ENCODE data around the gene NT5DC2.
"Not testable (repeated sequence)": the region's sequence is repeated elsewhere in the genome, so short reads cannot be mapped to it uniquely, and the experiment has no call there.

Gene NT5DC2

GRCh38 chr3:52527732-52528585 is 5.7 kb downstream of the NT5DC2 start:
- H3K4me1 ChIP-seq (ENCODE audit: insufficient read depth, low read length), result peaks cover 6% of the 10 kb centered on the region; the same call in 1 of the 2 replicates
- H3K4me3 ChIP-seq (ENCODE audit: low read length), result no peak overlapping the region
- peaks cover 70% of the 10 kb centered on the region for H3K36me3 ChIP-seq (ENCODE audit: insufficient read depth, low read depth, low read length)
- no peak overlapping the region for H3K9ac ChIP-seq (ENCODE audit: low read depth, low read length)
- no peaks in the 10 kb centered on the region for H3K27me3 ChIP-seq (ENCODE audit: insufficient read depth, low read length)
- H3K27ac ChIP-seq (ENCODE audit: low read length), result no peak overlapping the region
- no peaks in the 10 kb centered on the region for H3K9me3 ChIP-seq (ENCODE audit: insufficient read depth, low read depth, low read length)

DNA sequence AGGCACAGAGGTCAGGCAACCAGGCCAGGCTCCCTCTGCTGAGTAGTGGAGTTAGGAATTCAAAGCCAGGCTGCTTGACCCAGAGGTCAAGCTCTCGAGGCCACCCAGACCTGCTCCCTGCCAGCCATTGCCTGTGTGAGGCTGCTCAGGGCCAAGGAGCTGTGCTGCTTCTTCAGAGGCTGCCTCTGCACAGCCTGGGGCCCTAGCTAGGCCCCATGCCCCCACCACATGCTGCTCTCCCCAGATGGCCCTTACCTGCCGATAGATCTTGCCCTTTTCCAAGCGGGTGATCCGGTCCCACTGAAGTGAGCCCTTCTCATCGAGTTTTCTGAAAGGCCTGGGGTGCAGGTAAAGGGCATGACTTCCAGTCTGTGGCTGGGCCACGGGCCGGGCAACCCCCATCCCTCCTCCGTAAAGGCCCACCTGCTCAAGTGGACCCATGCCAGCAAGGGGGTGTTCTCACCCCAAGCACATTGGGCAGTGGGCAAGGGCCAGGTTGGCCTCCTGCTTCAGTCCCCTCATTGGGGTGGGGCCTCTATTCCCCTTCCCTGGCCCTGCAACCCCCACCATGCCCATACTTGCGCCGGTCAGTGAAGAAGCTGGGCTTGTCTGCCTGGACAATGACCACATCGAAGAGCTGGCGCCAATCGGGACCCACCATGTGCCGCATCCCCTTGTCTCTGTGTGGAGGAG is 6.5 kb downstream of the NT5DC2 start:
- Histone ChIP-seq H3K9ac (ENCODE audit: low read depth, low read length) (no peak overlapping the region), H3K27ac (ENCODE audit: low read length) (no peak overlapping the region), H3K9me3 (ENCODE audit: insufficient read depth, low read depth, low read length) (no peaks in the 10 kb centered on the region), H3K27me3 (ENCODE audit: insufficient read depth, low read length) (no peaks in the 10 kb centered on the region), H3K36me3 (ENCODE audit: insufficient read depth, low read depth, low read length) (peaks cover 70% of the 10 kb centered on the region), H3K4me3 (ENCODE audit: low read length) (no peak overlapping the region), H3K4me1 (ENCODE audit: insufficient read depth, low read length) (peaks cover 1% of the 10 kb centered on the region; the same call in 1 of the 2 replicates)

DNA sequence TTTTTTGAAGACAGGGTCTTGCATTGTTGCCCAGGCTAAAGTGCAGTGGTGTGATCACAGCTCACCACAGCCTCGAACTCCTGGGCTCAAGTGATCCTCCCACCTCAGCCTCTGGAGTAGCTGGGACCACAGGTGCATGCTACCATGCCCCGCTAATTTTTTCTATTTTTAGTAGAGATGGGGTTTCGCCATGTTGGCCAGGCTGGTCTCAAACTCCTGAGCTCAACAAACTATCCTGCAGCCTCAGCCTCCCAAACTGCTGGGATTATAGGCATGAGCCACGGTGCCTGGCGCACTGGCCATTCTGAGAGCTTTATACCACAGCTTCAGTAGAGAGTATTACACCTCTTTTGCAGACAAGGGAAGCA is 7.0 kb downstream of the NT5DC2 start:
- not testable (repeated sequence) for H3K4me3 ChIP-seq (ENCODE audit: low read length); H3K4me1 ChIP-seq (ENCODE audit: insufficient read depth, low read length); H3K27me3 ChIP-seq (ENCODE audit: insufficient read depth, low read length); H3K27ac ChIP-seq (ENCODE audit: low read length); H3K9me3 ChIP-seq (ENCODE audit: insufficient read depth, low read depth, low read length); H3K9ac ChIP-seq (ENCODE audit: low read depth, low read length)
- H3K36me3 ChIP-seq (ENCODE audit: insufficient read depth, low read depth, low read length), result peaks cover 70% of the 10 kb centered on the region

GRCh38 chr3:52525680-52526561 is 7.7 kb downstream of the NT5DC2 start:
- no peaks in the 10 kb centered on the region for H3K9me3 ChIP-seq (ENCODE audit: insufficient read depth, low read depth, low read length)
- H3K4me3 ChIP-seq (ENCODE audit: low read length), result no peak overlapping the region
- no peaks in the 10 kb centered on the region for H3K4me1 ChIP-seq (ENCODE audit: insufficient read depth, low read length)
- H3K36me3 ChIP-seq (ENCODE audit: insufficient read depth, low read depth, low read length), result peaks cover 65% of the 10 kb centered on the region
- no peak overlapping the region for H3K9ac ChIP-seq (ENCODE audit: low read depth, low read length)
- no peaks in the 10 kb centered on the region for H3K27me3 ChIP-seq (ENCODE audit: insufficient read depth, low read length)
- no peak overlapping the region for H3K27ac ChIP-seq (ENCODE audit: low read length)

GRCh38 chr3:52524752-52525679 is 8.6 kb downstream of the NT5DC2 start:
- no peaks in the 10 kb centered on the region for H3K27me3 ChIP-seq (ENCODE audit: insufficient read depth, low read length)
- H3K36me3 ChIP-seq (ENCODE audit: insufficient read depth, low read depth, low read length), result peaks cover 61% of the 10 kb centered on the region
- H3K9me3 ChIP-seq (ENCODE audit: insufficient read depth, low read depth, low read length), result no peaks in the 10 kb centered on the region
- H3K9ac ChIP-seq (ENCODE audit: low read depth, low read length), result no peak overlapping the region
- H3K4me1 ChIP-seq (ENCODE audit: insufficient read depth, low read length), result no peaks in the 10 kb centered on the region
- H3K4me3 ChIP-seq (ENCODE audit: low read length), result no peak overlapping the region
- no peak overlapping the region for H3K27ac ChIP-seq (ENCODE audit: low read length)

GRCh38 chr3:52524258-52524751 is 9.4 kb downstream of the NT5DC2 start:
- Histone ChIP-seq H3K27ac (ENCODE audit: low read length) (no peak overlapping the region), H3K4me1 (ENCODE audit: insufficient read depth, low read length) (no peaks in the 10 kb centered on the region), H3K4me3 (ENCODE audit: low read length) (no peak overlapping the region), H3K27me3 (ENCODE audit: insufficient read depth, low read length) (no peaks in the 10 kb centered on the region), H3K9me3 (ENCODE audit: insufficient read depth, low read depth, low read length) (no peaks in the 10 kb centered on the region), H3K9ac (ENCODE audit: low read depth, low read length) (no peak overlapping the region), H3K36me3 (ENCODE audit: insufficient read depth, low read depth, low read length) (peaks cover 59% of the 10 kb centered on the region)

- no peaks in the 10 kb centered on the region for H3K4me1 ChIP-seq (ENCODE audit: insufficient read depth, low read length)
- H3K27ac ChIP-seq (ENCODE audit: low read length), result no peak overlapping the region
- no peak overlapping the region for H3K9ac ChIP-seq (ENCODE audit: low read depth, low read length)
- H3K4me3 ChIP-seq (ENCODE audit: low read length), result no peak overlapping the region
- peaks cover 52% of the 10 kb centered on the region for H3K36me3 ChIP-seq (ENCODE audit: insufficient read depth, low read depth, low read length)
- no peaks in the 10 kb centered on the region for H3K9me3 ChIP-seq (ENCODE audit: insufficient read depth, low read depth, low read length)
- no peaks in the 10 kb centered on the region for H3K27me3 ChIP-seq (ENCODE audit: insufficient read depth, low read length)
Measured at GRCh38 chr3:52523386-52524257, 10.0 kb downstream of the NT5DC2 start.

GRCh38 chr3:52522651-52523251 is 10.9 kb downstream of the NT5DC2 start:
- Histone ChIP-seq H3K4me3 (ENCODE audit: low read length) (no peak overlapping the region), H3K27ac (ENCODE audit: low read length) (no peak overlapping the region), H3K9me3 (ENCODE audit: insufficient read depth, low read depth, low read length) (no peaks in the 10 kb centered on the region), H3K36me3 (ENCODE audit: insufficient read depth, low read depth, low read length) (peaks cover 43% of the 10 kb centered on the region), H3K4me1 (ENCODE audit: insufficient read depth, low read length) (no peaks in the 10 kb centered on the region), H3K9ac (ENCODE audit: low read depth, low read length) (no peak overlapping the region), H3K27me3 (ENCODE audit: insufficient read depth, low read length) (peaks cover 8% of the 10 kb centered on the region)

DNA sequence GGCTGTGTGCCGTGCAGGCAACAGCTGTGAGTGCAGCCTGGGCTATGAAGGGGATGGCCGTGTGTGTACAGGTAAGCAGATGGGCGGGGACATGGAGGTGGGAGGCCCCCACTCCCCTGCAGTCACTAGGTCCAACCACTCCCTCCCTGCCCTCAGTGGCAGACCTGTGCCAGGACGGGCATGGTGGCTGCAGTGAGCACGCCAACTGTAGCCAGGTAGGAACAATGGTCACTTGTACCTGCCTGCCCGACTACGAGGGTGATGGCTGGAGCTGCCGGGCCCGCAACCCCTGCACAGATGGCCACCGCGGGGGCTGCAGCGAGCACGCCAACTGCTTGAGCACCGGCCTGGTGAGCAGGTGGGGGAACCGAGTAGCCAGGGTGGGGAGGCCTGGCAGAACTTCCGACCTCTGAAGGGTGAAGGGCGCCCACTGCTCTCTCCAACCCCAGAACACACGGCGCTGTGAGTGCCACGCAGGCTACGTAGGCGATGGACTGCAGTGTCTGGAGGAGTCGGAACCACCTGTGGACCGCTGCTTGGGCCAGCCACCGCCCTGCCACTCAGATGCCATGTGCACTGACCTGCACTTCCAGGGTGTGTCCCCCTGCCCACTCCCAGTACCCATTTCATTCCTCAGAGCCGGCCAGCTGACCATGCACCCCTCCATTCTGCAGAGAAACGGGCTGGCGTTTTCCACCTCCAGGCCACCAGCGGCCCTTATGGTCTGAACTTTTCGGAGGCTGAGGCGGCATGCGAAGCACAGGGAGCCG is 11.6 kb downstream of the NT5DC2 start:
- Histone ChIP-seq H3K4me1 (ENCODE audit: insufficient read depth, low read length) (no peaks in the 10 kb centered on the region), H3K9me3 (ENCODE audit: insufficient read depth, low read depth, low read length) (no peaks in the 10 kb centered on the region), H3K36me3 (ENCODE audit: insufficient read depth, low read depth, low read length) (peaks cover 36% of the 10 kb centered on the region), H3K9ac (ENCODE audit: low read depth, low read length) (no peak overlapping the region), H3K27me3 (ENCODE audit: insufficient read depth, low read length) (peaks cover 14% of the 10 kb centered on the region), H3K27ac (ENCODE audit: low read length) (no peak overlapping the region), H3K4me3 (ENCODE audit: low read length) (no peak overlapping the region)
